ENCODE results near the gene SNRNP25.

SNRNP25 gene

DNA sequence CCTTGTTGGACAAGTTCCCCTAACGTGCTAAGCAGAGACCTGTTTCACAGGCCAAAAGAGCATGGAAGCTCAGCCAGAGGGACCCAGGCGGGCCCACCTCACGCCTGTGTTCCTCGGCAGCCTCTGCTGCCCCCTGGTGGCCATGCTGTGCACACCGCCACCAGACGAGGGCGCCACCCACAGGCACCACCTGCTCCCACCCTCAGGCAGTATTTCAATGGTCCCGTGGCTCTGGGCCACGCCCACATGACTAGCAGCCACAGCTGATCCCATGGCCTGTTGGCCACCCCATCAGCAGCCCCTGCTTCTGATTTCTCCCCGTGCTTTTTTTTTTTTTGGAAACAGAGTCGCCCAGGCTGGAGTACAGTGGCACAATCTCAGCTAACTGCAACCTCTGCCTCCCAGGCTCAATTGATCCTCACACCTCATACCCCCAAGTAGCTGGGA, 43.3 kb downstream of the SNRNP25 start:
- Histone ChIP-seq H3K36me3 (ENCODE audit: insufficient read depth, low read length) (no peaks in the 10 kb centered on the region; the same call in 1 of the 2 replicates), H3K4me1 (ENCODE audit: insufficient read depth, low read length) (no peaks in the 10 kb centered on the region), H3K9me3 (ENCODE audit: insufficient read depth, low read depth, low read length) (no peaks in the 10 kb centered on the region), H3K9ac (ENCODE audit: low read depth, low read length) (no peak overlapping the region), H3K27ac (ENCODE audit: low read depth, low read length) (no peak overlapping the region), H3K4me3 (ENCODE audit: low read length) (no peak overlapping the region), H3K27me3 (ENCODE audit: insufficient read depth, low read length) (no peaks in the 10 kb centered on the region)
- 18% methylated on average over 11 of the region's 11 CpGs for WGBS

- Histone ChIP-seq H3K27me3 (ENCODE audit: insufficient read depth, low read length) (no peaks in the 10 kb centered on the region), H3K36me3 (ENCODE audit: insufficient read depth, low read length) (no peaks in the 10 kb centered on the region; the same call in 1 of the 2 replicates), H3K4me3 (ENCODE audit: low read length) (no peak overlapping the region), H3K9me3 (ENCODE audit: insufficient read depth, low read depth, low read length) (no peaks in the 10 kb centered on the region), H3K27ac (ENCODE audit: low read depth, low read length) (no peak overlapping the region), H3K4me1 (ENCODE audit: insufficient read depth, low read length) (no peaks in the 10 kb centered on the region), H3K9ac (ENCODE audit: low read depth, low read length) (no peak overlapping the region)
- WGBS: 92% methylated on average over 8 of the region's 8 CpGs
These were observed 44.2 kb downstream of the SNRNP25 start for GRCh38 chr16:97822-98221.

DNA sequence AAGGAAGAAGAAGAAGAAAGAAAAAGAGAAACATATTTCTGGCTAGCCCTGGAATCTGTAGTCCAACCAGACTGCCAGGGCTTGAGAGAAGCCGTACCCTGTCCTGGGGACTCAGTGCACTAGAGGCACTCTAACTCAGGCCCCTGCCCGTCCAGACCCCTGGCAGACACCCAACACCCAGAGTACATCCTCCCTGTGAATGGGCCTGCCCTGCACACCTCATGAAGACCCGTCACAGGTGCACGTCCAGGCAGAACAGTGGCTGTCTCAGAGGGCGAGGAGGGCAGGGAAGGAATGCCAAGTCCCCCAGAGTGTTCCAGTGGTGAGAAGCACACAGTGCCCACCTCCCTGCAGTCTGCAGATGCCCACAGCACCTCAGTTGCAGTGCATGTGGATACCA, 47.4 kb downstream of the SNRNP25 start:
- Histone ChIP-seq H3K9ac (ENCODE audit: low read depth, low read length) (no peak overlapping the region), H3K4me3 (ENCODE audit: low read length) (no peak overlapping the region), H3K27me3 (ENCODE audit: insufficient read depth, low read length) (no peaks in the 10 kb centered on the region), H3K4me1 (ENCODE audit: insufficient read depth, low read length) (no peaks in the 10 kb centered on the region), H3K9me3 (ENCODE audit: insufficient read depth, low read depth, low read length) (no peaks in the 10 kb centered on the region), H3K36me3 (ENCODE audit: insufficient read depth, low read length) (no peaks in the 10 kb centered on the region; the same call in 1 of the 2 replicates), H3K27ac (ENCODE audit: low read depth, low read length) (no peak overlapping the region)
- WGBS: 84% methylated on average over 5 of the region's 5 CpGs

DNA sequence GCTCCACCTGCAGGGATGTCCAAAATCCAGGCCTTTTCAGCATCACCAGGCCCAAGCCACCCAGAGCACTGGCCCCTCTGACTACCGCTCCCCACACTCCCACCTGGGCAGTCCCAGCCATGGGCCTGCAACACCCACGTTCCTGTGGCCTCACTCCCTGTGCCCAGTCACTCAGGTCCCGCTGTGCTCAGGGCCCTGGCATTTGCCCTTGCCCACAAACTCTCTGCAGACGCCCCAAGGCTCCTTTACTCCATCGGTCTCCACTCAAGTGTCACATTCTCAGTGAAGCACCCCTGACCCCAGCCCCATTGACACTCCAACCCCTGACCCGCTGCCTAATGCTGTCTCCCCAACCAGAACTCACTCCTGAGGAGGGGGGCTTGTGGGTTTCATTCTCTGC, 48.0 kb downstream of the SNRNP25 start:
- Histone ChIP-seq H3K9me3 (ENCODE audit: insufficient read depth, low read depth, low read length) (no peaks in the 10 kb centered on the region), H3K27ac (ENCODE audit: low read depth, low read length) (no peak overlapping the region), H3K27me3 (ENCODE audit: insufficient read depth, low read length) (no peaks in the 10 kb centered on the region), H3K4me1 (ENCODE audit: insufficient read depth, low read length) (no peaks in the 10 kb centered on the region), H3K4me3 (ENCODE audit: low read length) (no peak overlapping the region), H3K36me3 (ENCODE audit: insufficient read depth, low read length) (peaks cover under 1% of the 10 kb centered on the region), H3K9ac (ENCODE audit: low read depth, low read length) (no peak overlapping the region)
- WGBS: 94% methylated on average over 6 of the region's 6 CpGs

- Histone ChIP-seq H3K9ac (ENCODE audit: low read depth, low read length) (no peak overlapping the region), H3K27me3 (ENCODE audit: insufficient read depth, low read length) (no peaks in the 10 kb centered on the region), H3K4me3 (ENCODE audit: low read length) (no peak overlapping the region), H3K36me3 (ENCODE audit: insufficient read depth, low read length) (peaks cover 4% of the 10 kb centered on the region), H3K27ac (ENCODE audit: low read depth, low read length) (no peak overlapping the region), H3K9me3 (ENCODE audit: insufficient read depth, low read depth, low read length) (no peaks in the 10 kb centered on the region), H3K4me1 (ENCODE audit: insufficient read depth, low read length) (no peaks in the 10 kb centered on the region)
- WGBS: 92% methylated on average over 19 of the region's 19 CpGs
These were observed 48.6 kb downstream of the SNRNP25 start for GRCh38 chr16:102060-102855.

DNA sequence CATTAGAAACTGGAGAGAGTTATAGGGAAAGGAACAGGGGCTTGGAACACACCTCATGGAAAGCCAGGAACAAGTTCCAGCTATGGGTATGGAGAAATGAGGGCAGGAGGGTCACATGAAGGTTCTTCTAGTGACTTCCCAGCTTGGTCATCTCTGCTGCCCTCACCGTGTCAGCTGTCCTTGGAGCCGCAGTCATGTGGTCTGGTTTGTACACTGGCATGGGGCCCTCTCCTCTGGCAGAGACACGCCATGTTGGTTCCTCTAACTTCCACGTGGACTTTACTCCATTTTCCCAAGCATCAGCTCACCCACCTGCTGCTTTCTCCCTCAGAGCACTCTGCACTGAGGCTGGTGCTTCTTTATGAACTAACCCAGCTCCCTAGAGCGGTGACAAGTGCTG, 50.7 kb downstream of the SNRNP25 start:
- Histone ChIP-seq H3K36me3 (ENCODE audit: insufficient read depth, low read length) (peaks cover 7% of the 10 kb centered on the region), H3K9ac (ENCODE audit: low read depth, low read length) (no peak overlapping the region), H3K9me3 (ENCODE audit: insufficient read depth, low read depth, low read length) (no peaks in the 10 kb centered on the region), H3K27ac (ENCODE audit: low read depth, low read length) (no peak overlapping the region), H3K4me1 (ENCODE audit: insufficient read depth, low read length) (no peaks in the 10 kb centered on the region), H3K4me3 (ENCODE audit: low read length) (no peak overlapping the region), H3K27me3 (ENCODE audit: insufficient read depth, low read length) (no peaks in the 10 kb centered on the region)
- 91% methylated on average over 5 of the region's 5 CpGs for WGBS

DNA sequence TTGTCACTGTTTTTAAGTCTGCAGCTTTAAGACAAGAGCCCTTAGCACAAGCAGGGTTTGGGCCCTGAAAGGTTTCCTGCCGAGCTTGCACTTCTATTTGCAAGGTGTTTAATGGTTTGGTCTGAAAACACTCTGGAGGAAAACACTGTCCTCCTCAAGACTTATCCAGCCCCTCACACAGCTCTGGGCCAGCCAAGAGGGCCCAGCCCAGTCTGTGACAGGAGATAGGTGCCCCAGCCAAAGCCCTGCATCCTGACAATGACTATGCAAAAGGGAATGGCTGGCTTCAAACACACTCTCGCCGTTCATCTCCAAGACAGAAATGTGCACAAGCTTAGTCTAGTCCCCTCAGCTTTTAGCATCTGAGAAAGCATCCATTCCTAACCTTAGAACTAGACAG, 51.3 kb downstream of the SNRNP25 start:
- H3K9me3 ChIP-seq (ENCODE audit: insufficient read depth, low read depth, low read length): no peaks in the 10 kb centered on the region
- no peaks in the 10 kb centered on the region for H3K4me1 ChIP-seq (ENCODE audit: insufficient read depth, low read length)
- H3K27ac ChIP-seq (ENCODE audit: low read depth, low read length): no peak overlapping the region
- WGBS: 95% methylated on average over 3 of the region's 3 CpGs
- H3K36me3 ChIP-seq (ENCODE audit: insufficient read depth, low read length): peaks cover 11% of the 10 kb centered on the region
- H3K9ac ChIP-seq (ENCODE audit: low read depth, low read length): no peak overlapping the region
- no peak overlapping the region for H3K4me3 ChIP-seq (ENCODE audit: low read length)
- no peaks in the 10 kb centered on the region for H3K27me3 ChIP-seq (ENCODE audit: insufficient read depth, low read length)

GRCh38 chr16:105521-105920, 51.9 kb downstream of the SNRNP25 start:
- Histone ChIP-seq H3K4me3 (ENCODE audit: low read length) (no peak overlapping the region), H3K36me3 (ENCODE audit: insufficient read depth, low read length) (peaks cover 14% of the 10 kb centered on the region), H3K4me1 (ENCODE audit: insufficient read depth, low read length) (no peaks in the 10 kb centered on the region), H3K9me3 (ENCODE audit: insufficient read depth, low read depth, low read length) (no peaks in the 10 kb centered on the region), H3K27ac (ENCODE audit: low read depth, low read length) (no peak overlapping the region), H3K27me3 (ENCODE audit: insufficient read depth, low read length) (no peaks in the 10 kb centered on the region), H3K9ac (ENCODE audit: low read depth, low read length) (no peak overlapping the region)
- 92% methylated on average over 6 of the region's 6 CpGs for WGBS

DNA sequence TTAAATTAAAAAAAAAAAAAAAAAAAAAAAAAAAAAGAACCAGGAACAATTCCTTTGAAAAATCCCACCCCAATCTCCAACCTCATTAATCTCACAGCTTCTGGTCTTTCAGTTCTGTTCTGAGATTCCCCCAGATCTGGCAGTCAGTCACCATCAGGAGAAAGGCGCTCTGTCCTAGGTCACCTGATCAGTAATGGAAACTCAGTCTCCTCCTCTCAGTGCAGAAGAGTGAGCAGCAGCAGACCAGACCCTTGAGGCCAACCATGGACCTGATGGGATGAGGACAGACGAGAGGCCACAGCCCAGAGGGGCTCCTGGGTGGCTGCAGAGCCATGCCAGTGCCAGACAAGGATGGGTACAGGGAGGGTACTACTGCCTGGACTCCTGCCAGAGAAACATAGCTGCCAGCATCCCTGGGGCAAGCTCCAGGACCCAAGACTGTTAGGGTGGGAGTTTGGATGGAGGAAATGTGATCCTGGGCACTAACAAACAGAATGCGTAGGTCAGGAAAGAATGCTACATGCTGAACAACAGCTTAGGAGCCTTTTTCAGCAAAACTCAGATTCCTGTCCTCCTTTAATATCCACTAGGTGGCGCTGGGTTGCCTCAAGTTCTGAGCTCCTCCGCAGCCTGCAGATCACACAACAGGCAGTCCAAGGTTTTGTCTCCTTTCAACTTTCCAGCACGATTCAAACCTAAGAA, 53.1 kb downstream of the SNRNP25 start:
- peak overlapping the region; percentile 11; the same call in 1 of the 2 replicates for H3K27ac ChIP-seq (ENCODE audit: low read depth, low read length)
- H3K36me3 ChIP-seq (ENCODE audit: insufficient read depth, low read length): peaks cover 22% of the 10 kb centered on the region
- H3K4me3 ChIP-seq (ENCODE audit: low read length): no peak overlapping the region
- H3K27me3 ChIP-seq (ENCODE audit: insufficient read depth, low read length): no peaks in the 10 kb centered on the region
- H3K9ac ChIP-seq (ENCODE audit: low read depth, low read length): no peak overlapping the region
- 46% methylated on average over 6 of the region's 6 CpGs for WGBS
- no peaks in the 10 kb centered on the region for H3K9me3 ChIP-seq (ENCODE audit: insufficient read depth, low read depth, low read length)
- H3K4me1 ChIP-seq (ENCODE audit: insufficient read depth, low read length): no peaks in the 10 kb centered on the region

Measured in HUES64 (cell line).